ENCODE measurements around the gene PRLR.

PRLR gene

GRCh38 chr5:35242702-35243258, 12.5 kb upstream of the PRLR start:
- no peak overlapping the region for H3K27ac ChIP-seq
- TF ChIP-seq CTCF (conservative IDR thresholded peaks at IDR 0.05) (no peak), ZFX (IDR thresholded peaks at IDR 0.05) (no peak)

GRCh38 chr5:35240892-35241291, 10.6 kb upstream of the PRLR start:
- H3K27ac ChIP-seq, result no peak overlapping the region

GRCh38 chr5:35239911-35240610, 9.8 kb upstream of the PRLR start:
- H3K27ac ChIP-seq, result no peak overlapping the region
- TF ChIP-seq ZFX (IDR thresholded peaks at IDR 0.05) (no peak), CTCF (conservative IDR thresholded peaks at IDR 0.05) (no peak)

More at GRCh38 chr5:35240892-35241291, 10.6 kb upstream of the PRLR start:
- no peak for TF ChIP-seq CTCF (conservative IDR thresholded peaks at IDR 0.05)
- no peak for TF ChIP-seq ZFX (IDR thresholded peaks at IDR 0.05)

- no peak overlapping the region for H3K27ac ChIP-seq
- TF ChIP-seq CTCF (conservative IDR thresholded peaks at IDR 0.05), result no peak
- no peak for TF ChIP-seq ZFX (IDR thresholded peaks at IDR 0.05)
Observed at GRCh38 chr5:35239476-35239875, 9.2 kb upstream of the PRLR start.

GRCh38 chr5:35237580-35238376, 7.5 kb upstream of the PRLR start:
- H3K27ac ChIP-seq, result no peak overlapping the region
- no peak for TF ChIP-seq ZFX (IDR thresholded peaks at IDR 0.05)
- TF ChIP-seq CTCF (conservative IDR thresholded peaks at IDR 0.05), result no peak

GRCh38 chr5:35236770-35237169, 6.5 kb upstream of the PRLR start:
- TF ChIP-seq ZFX (IDR thresholded peaks at IDR 0.05) (no peak), CTCF (conservative IDR thresholded peaks at IDR 0.05) (no peak)
- H3K27ac ChIP-seq, result no peak overlapping the region

GRCh38 chr5:35233601-35234000, 3.3 kb upstream of the PRLR start:
- TF ChIP-seq ZFX (IDR thresholded peaks at IDR 0.05) (no peak), CTCF (conservative IDR thresholded peaks at IDR 0.05) (no peak)
- H3K27ac ChIP-seq, result no peak overlapping the region

Measured in C4-2B (cell line).